Mucosa of descending colon (tissue), 3 donors: Measurements from ENCODE around the gene CATSPER3. TPM values are rescaled to one million over a fixed set of nuclear protein-coding genes. Genes with fewer than 3 reads are reported as not detected.

Source experiments
- ATAC-seq: fragments of 200-7000 bp; cut with Tn5 transposase; one replicate; pipeline ENCODE4 v1.9.1; 2020; ENCODE audit warnings: mild to moderate bottlenecking, moderate library complexity
- DNase-seq, 3 donors: peaks; one replicate each; pipeline ENCODE4 v3.0.0-alpha.2; 2020
- H3K36me3 ChIP-seq: fragments of 200-600 bp; one replicate; pipeline ENCODE4 v1.8.0; 2021; ENCODE audit warnings: low read depth, mild to moderate bottlenecking
- H3K4me1 ChIP-seq: fragments of 200-600 bp; one replicate; pipeline ENCODE4 v1.8.0; 2021; ENCODE audit warnings: low read depth, mild to moderate bottlenecking
- H3K4me3 ChIP-seq: fragments of 200-600 bp; one replicate; pipeline ENCODE4 v1.8.0; 2021; ENCODE audit warnings: mild to moderate bottlenecking
- H3K9me3 ChIP-seq: fragments of 200-600 bp; one replicate; pipeline ENCODE4 v1.8.0; 2021; ENCODE audit warnings: mild to moderate bottlenecking
- intact Hi-C, 2 donors: fragments of 100-400 bp; cut with DNase I in 1 of 2; cut with micrococcal nuclease in 1 of 2; formaldehyde crosslinking; loops; one replicate each; pipeline versions ENCODE4 v1.11.0 to v1.11.1; 2022; cut with DNase I, micrococcal nuclease
- total RNA-seq, 3 donors: library from RNA; stranded (reverse); fragmentation: NEBNext Ultra II Directional in 2 of 3; extraction: Animal tissue kit (Norgen Biotek cat#: 25700) in 2 of 3; gene quantifications; one replicate each; pipeline versions ENCODE4 v1.2.1 to v1.2.4, GENCODE V29; 2021 to 2023
- TF ChIP-seq, protein P1 (sequence below): fragments of 200-600 bp; IDR thresholded peaks from one replicate; pipeline ENCODE4 v1.8.0; 2022; ENCODE audit warnings: antibody characterized with exemption, mild to moderate bottlenecking
- donor health status: DM: no; HTN: no; CAD: no; lungs with moderate emphysema.
- donor health status: DM: no; HTN: no; CAD: no.
- donor health status: DM: no; HTN: yes; CAD: no.

The CATSPER3 gene
- total RNA-seq, 3 donors from 2014 or later: 1.3 to 1.5 (median 1.3) TPM

DNA sequence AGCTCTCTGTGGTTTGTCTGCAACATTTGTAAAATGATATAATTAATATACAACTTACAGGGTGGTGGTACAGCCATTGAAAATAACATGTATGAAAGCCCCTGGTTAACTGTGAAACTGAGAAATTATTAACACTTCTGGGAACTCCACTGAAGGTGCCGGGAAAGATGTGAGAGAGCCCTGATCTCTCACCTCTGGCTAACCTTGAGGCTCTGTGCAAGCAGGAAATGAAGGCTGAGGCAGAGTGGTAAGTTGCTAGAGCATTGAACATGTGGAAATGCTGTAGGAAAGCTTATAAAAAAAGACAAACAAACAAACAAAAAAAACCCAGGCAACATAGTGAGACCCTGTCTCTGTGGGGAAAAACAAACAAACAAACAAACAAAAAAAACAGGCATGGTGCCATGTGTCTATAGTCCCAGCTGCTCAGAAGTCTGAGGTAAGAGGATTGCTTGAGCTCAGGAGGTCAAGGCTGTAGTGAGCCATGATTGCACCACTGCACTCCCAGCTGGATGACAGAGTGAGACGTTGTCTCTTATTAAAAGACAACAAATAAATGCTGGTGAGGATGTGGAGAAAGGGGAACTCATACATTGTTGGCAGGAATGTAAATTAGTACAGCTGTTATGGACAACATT lies 7.5 kb downstream of the CATSPER3 start:
- Histone ChIP-seq H3K36me3 (no peaks in the 10 kb centered on the region), H3K4me3 (no peak overlapping the region), H3K4me1 (no peaks in the 10 kb centered on the region), H3K9me3 (peaks cover 6% of the 10 kb centered on the region)
- ATAC-seq: no peak
- intact Hi-C loops: no loop called here
- TF ChIP-seq, protein P1, sequence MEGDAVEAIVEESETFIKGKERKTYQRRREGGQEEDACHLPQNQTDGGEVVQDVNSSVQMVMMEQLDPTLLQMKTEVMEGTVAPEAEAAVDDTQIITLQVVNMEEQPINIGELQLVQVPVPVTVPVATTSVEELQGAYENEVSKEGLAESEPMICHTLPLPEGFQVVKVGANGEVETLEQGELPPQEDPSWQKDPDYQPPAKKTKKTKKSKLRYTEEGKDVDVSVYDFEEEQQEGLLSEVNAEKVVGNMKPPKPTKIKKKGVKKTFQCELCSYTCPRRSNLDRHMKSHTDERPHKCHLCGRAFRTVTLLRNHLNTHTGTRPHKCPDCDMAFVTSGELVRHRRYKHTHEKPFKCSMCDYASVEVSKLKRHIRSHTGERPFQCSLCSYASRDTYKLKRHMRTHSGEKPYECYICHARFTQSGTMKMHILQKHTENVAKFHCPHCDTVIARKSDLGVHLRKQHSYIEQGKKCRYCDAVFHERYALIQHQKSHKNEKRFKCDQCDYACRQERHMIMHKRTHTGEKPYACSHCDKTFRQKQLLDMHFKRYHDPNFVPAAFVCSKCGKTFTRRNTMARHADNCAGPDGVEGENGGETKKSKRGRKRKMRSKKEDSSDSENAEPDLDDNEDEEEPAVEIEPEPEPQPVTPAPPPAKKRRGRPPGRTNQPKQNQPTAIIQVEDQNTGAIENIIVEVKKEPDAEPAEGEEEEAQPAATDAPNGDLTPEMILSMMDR: no peak
- no peak for DNase-seq

DNA sequence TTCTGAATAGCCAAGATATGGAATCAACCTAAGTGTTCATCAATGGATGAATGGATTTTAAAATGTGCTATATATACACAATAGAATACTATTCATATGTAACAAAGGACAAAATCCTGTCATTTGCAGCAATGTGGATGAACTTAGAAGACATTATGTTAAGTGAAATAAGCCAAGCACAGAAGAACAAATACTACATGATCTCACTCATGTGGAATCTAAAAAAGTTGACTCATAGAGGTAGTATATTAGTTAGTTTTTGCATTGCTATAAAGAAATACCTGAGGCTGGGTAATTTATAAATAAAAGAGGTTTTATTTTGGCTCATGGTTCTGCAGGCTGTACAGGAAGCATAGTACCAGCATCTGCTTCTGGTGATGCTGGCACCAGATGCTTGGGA lies 8.1 kb downstream of the CATSPER3 start:
- intact Hi-C loops: no loop called here
- Histone ChIP-seq H3K36me3 (no peaks in the 10 kb centered on the region), H3K9me3 (peaks cover 6% of the 10 kb centered on the region), H3K4me3 (no peak overlapping the region), H3K4me1 (no peaks in the 10 kb centered on the region)
- ATAC-seq: no peak
- DNase-seq: no peak
- TF ChIP-seq, protein P1: no peak

DNA sequence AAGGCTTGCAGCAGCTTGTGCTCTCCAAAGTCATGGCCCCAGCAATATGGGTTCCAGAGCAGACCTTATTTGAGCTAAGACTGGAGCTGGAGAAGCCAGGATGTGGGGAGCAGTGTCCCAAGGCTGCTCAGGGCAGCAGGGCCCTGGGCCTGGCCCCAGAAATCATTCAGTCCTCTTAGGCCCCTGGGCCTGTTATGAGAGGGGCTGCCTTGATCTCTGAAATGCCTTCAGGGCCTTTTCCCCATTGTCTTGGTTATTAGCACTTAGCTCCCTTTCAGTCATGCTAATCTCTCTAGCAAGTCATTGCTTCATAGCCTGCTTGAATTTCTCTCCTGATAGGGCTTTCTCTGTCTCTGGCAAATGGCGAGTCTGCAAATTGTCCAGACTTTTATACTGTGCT lies 9.1 kb downstream of the CATSPER3 start:
- no peaks in the 10 kb centered on the region for H3K4me1 ChIP-seq
- H3K36me3 ChIP-seq: no peaks in the 10 kb centered on the region
- DNase-seq: no peak
- H3K4me3 ChIP-seq: no peak overlapping the region
- peaks cover 13% of the 10 kb centered on the region for H3K9me3 ChIP-seq
- ATAC-seq: no peak
- TF ChIP-seq, protein P1: no peak
- intact Hi-C loops: no loop called here

DNA sequence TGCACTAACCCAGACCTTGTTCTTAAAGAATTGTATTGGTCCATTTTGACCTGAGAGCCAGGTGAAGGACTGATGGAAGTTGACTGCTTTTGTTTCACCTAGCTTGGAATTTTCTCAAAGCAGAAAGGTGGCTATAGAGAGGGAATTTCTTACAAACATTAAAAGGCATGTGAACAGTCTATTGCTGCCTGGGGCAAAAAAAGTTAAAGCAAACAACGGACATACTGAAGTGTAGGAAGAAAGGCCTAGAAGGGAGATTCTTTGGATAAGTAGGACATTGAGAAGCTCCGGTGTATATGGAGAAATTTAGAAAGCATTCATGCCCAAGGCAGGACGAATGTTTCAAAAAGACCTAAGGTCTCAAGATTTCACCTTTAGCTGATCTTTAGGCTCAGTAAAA lies 11.7 kb downstream of the CATSPER3 start:
- no peak for ATAC-seq

DNA sequence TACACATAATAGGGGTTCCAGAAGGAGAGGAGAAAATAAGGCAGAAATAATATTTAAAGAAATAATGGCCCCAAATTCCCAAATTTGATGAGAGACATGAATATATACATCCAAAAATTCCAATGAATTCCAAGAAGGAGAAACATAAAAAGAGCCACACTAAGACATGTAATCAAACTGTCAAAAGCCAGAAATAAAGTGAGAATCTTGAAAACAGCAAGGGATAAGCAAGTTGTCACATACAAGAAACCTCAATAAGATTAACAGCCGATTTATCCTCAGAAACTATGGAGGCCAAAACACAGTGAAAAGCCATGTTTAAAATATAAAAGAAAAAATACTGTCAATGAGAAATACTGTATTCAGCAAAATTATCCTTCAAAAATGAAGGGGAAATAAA lies 14.5 kb downstream of the CATSPER3 start:
- TF ChIP-seq, protein P1: no peak

More for the DNA sequence above, 11.7 kb downstream of the CATSPER3 start:
- Histone ChIP-seq H3K36me3 (no peaks in the 10 kb centered on the region), H3K9me3 (peaks cover 28% of the 10 kb centered on the region), H3K4me1 (no peaks in the 10 kb centered on the region), H3K4me3 (no peak overlapping the region)
- no peak for DNase-seq
- TF ChIP-seq, protein P1: no peak
- intact Hi-C loops: no loop called here

More for the DNA sequence above, 14.5 kb downstream of the CATSPER3 start:
- no peaks in the 10 kb centered on the region for H3K4me1 ChIP-seq
- no peaks in the 10 kb centered on the region for H3K36me3 ChIP-seq
- intact Hi-C loops: no loop called here
- ATAC-seq: no peak
- DNase-seq: no peak
- no peak overlapping the region for H3K4me3 ChIP-seq
- peaks cover 28% of the 10 kb centered on the region for H3K9me3 ChIP-seq
